IMR-90 (cell line): ENCODE measurements around the gene CELA3B.
"Not testable (repeated sequence)": the region's sequence is repeated elsewhere in the genome, so short reads cannot be mapped to it uniquely, and the experiment has no call there.

Source experiments
- BHLHE40 ChIP-seq: fragments of 150-350 bp; IDR thresholded peaks from 2 replicates; pipeline ENCODE4 v1.6.1; 2016; ENCODE audit warnings: mild to moderate bottlenecking, low read depth, low read length
- CEBPB ChIP-seq: IDR thresholded peaks from 2 replicates; pipeline ENCODE4 v1.6.1; 2012; ENCODE audit warnings: low read depth, low read length, improper control_type of control experiment
- CTCF ChIP-seq: conservative IDR thresholded peaks from 2 replicates; pipeline ENCODE4 v1.5.1; 2012; ENCODE audit warnings: mild to moderate bottlenecking, low read depth, low read length, improper control_type of control experiment
- ELK1 ChIP-seq: fragments of 150-350 bp; IDR thresholded peaks from 2 replicates; pipeline ENCODE4 v1.6.1; 2016; ENCODE audit warnings: low read depth, mild to moderate bottlenecking, low read length, moderate library complexity, borderline replicate concordance
- MAFK ChIP-seq: IDR thresholded peaks from 2 replicates; pipeline ENCODE4 v1.6.1; 2012; ENCODE audit warnings: low read depth, low read length, improper control_type of control experiment
- POLR2A ChIP-seq: IDR thresholded peaks from 2 replicates; pipeline ENCODE4 v1.6.1; 2012; ENCODE audit warnings: mild to moderate bottlenecking, low read depth, low read length
- RFX5 ChIP-seq: IDR thresholded peaks from 2 replicates; pipeline ENCODE4 v1.8.0; 2012; ENCODE audit warnings: low read depth, mild to moderate bottlenecking, low read length, moderate library complexity
- SMC3 ChIP-seq: fragments of 150-350 bp; IDR thresholded peaks from 2 replicates; pipeline ENCODE4 v1.6.1; 2016; ENCODE audit warnings: low read depth, mild to moderate bottlenecking, antibody characterized with exemption, low read length, moderate library complexity
- TF ChIP-seq, protein P1 (sequence below): fragments of 150-350 bp; IDR thresholded peaks from 2 replicates; pipeline ENCODE4 v1.6.1; 2017; ENCODE audit warnings: mild to moderate bottlenecking, antibody characterized with exemption, low read length, low read depth

GRCh38 chr1:22002875-22003274 is 26.1 kb downstream of the CELA3B start:
- not testable (repeated sequence) for TF ChIP-seq CEBPB, CTCF, POLR2A, BHLHE40, ELK1, SMC3, MAFK, RFX5
- TF ChIP-seq, protein P1, sequence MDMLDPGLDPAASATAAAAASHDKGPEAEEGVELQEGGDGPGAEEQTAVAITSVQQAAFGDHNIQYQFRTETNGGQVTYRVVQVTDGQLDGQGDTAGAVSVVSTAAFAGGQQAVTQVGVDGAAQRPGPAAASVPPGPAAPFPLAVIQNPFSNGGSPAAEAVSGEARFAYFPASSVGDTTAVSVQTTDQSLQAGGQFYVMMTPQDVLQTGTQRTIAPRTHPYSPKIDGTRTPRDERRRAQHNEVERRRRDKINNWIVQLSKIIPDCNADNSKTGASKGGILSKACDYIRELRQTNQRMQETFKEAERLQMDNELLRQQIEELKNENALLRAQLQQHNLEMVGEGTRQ = not testable (repeated sequence)
